ENCODE measurements around the gene LPGAT1.

GRCh38 chr1:211783266-211783665 is 47.3 kb downstream of the LPGAT1 start:
- TF ChIP-seq POLR2A (IDR thresholded peaks at IDR 0.05; ENCODE audit: low read depth, low read length), result no peak
- no peak for TF ChIP-seq POLR2AphosphoS5 (IDR thresholded peaks at IDR 0.05; ENCODE audit: low read depth, low read length)
- TF ChIP-seq TAF1 (IDR thresholded peaks at IDR 0.05; ENCODE audit: low read depth, low read length), result no peak
- TF ChIP-seq PAX5 (IDR thresholded peaks at IDR 0.05; ENCODE audit: insufficient read depth, low read length, severe bottlenecking), result no peak
- no peak for TF ChIP-seq SPI1 (IDR thresholded peaks at IDR 0.05; ENCODE audit: low read depth, low read length)

All from GM12891 (cell line).